HEK293 (cell line): ENCODE results near the gene STAMBPL1.

Source experiments
- CTCF ChIA-PET: fragments of 350-600 bp; formaldehyde crosslinking; extraction: SDS; loops from one replicate; lab custom pipeline; 2021; ENCODE audit warnings: antibody characterized with exemption; lab: Yijun Ruan, JAX
- POLR2A ChIA-PET: fragments of 300-600 bp; formaldehyde crosslinking; extraction: SDS; loops from one replicate; lab custom pipeline; 2020; ENCODE audit warnings: antibody characterized with exemption, inconsistent platforms; lab: Yijun Ruan, JAX
- H3K27ac ChIP-seq: fragments of 200-500 bp; sonication (Bioruptor generic); 2 replicates; pipeline ENCODE4 v1.5.1; 2014; ENCODE audit warnings: low read depth, low read length, control low read depth, inconsistent platforms; ENCODE audit errors: extremely low read depth
- H3K36me3 ChIP-seq, 2 experiments: fragments of 200-500 bp in 1 of 2; sonication (Bioruptor generic) in 1 of 2; 1 replicate in 1 of 2; 2 replicates in 1 of 2; pipeline ENCODE4 v1.5.1; 2014 to 2017; ENCODE audit warnings: inconsistent platforms in 2 of 2, low read length in 2 of 2; ENCODE audit not compliant: control insufficient read depth in 2 of 2, insufficient read depth in 1 of 2
- H3K4me1 ChIP-seq: fragments of 200-500 bp; sonication (Bioruptor generic); 2 replicates; pipeline ENCODE4 v1.5.1; 2014; ENCODE audit warnings: mild to moderate bottlenecking, low read length, inconsistent platforms; ENCODE audit not compliant: control insufficient read depth, insufficient read depth
- H3K4me3 ChIP-seq: 2 replicates; pipeline ENCODE4 v1.5.1; 2011; ENCODE audit warnings: low read depth, mild to moderate bottlenecking, control low read depth, low read length, moderate library complexity
- H3K9me3 ChIP-seq: fragments of 200-500 bp; sonication (Bioruptor generic); 2 replicates; pipeline ENCODE4 v1.5.1; 2014; ENCODE audit warnings: low read depth, low read length, inconsistent platforms; ENCODE audit not compliant: control insufficient read depth, insufficient read depth
- BCL11A ChIP-seq: fragments of 450-650 bp; formaldehyde crosslinking; IDR thresholded peaks from 2 replicates; pipeline ENCODE4 v1.5.1; 2016; ENCODE audit warnings: low read depth, missing biosample characterization, missing genetic modification characterization
- IKZF3 ChIP-seq: fragments of 450-650 bp; IDR thresholded peaks from 2 replicates; pipeline ENCODE4 v1.5.0; 2018; ENCODE audit warnings: missing biosample characterization, mild to moderate bottlenecking, missing genetic modification characterization, moderate library complexity
- KLF1 ChIP-seq: fragments of 450-650 bp; formaldehyde crosslinking; IDR thresholded peaks from 2 replicates; pipeline ENCODE4 v1.5.1; 2016; ENCODE audit warnings: missing biosample characterization, missing genetic modification characterization
- PRDM1 ChIP-seq: fragments of 450-650 bp; formaldehyde crosslinking; IDR thresholded peaks from 2 replicates; pipeline ENCODE4; 2016; ENCODE audit warnings: missing biosample characterization, missing genetic modification characterization
- RBAK ChIP-seq: fragments of 450-650 bp; formaldehyde crosslinking; IDR thresholded peaks from 2 replicates; pipeline ENCODE4 v1.5.1; 2016; ENCODE audit warnings: missing biosample characterization, missing genetic modification characterization
- SCRT1 ChIP-seq: fragments of 450-650 bp; formaldehyde crosslinking; IDR thresholded peaks from 2 replicates; pipeline ENCODE4 v1.5.1; 2016; ENCODE audit warnings: missing biosample characterization, missing genetic modification characterization, borderline replicate concordance
- ZBTB8A ChIP-seq: fragments of 450-650 bp; formaldehyde crosslinking; IDR thresholded peaks from 2 replicates; pipeline ENCODE4 v1.5.1; 2016; ENCODE audit warnings: missing biosample characterization, missing genetic modification characterization
- ZNF155 ChIP-seq: fragments of 450-650 bp; formaldehyde crosslinking; IDR thresholded peaks from 2 replicates; pipeline ENCODE4 v1.5.1; 2016; ENCODE audit warnings: missing biosample characterization, missing genetic modification characterization
- ZNF184 ChIP-seq: fragments of 450-650 bp; IDR thresholded peaks from 2 replicates; pipeline ENCODE4 v1.5.1; 2018; ENCODE audit warnings: missing biosample characterization, mild to moderate bottlenecking, missing genetic modification characterization
- ZNF302 ChIP-seq: fragments of 450-650 bp; formaldehyde crosslinking; IDR thresholded peaks from 2 replicates; pipeline ENCODE4 v1.5.1; 2016; ENCODE audit warnings: missing biosample characterization, missing genetic modification characterization, low read depth
- ZNF350 ChIP-seq: fragments of 450-650 bp; formaldehyde crosslinking; IDR thresholded peaks from 2 replicates; pipeline ENCODE4 v1.5.0; 2017; ENCODE audit warnings: missing biosample characterization, mild to moderate bottlenecking, missing genetic modification characterization
- ZNF391 ChIP-seq: fragments of 450-650 bp; formaldehyde crosslinking; IDR thresholded peaks from 2 replicates; pipeline ENCODE4 v1.5.1; 2016; ENCODE audit warnings: low read depth, missing biosample characterization, missing genetic modification characterization, borderline replicate concordance
- ZNF670 ChIP-seq: fragments of 450-650 bp; formaldehyde crosslinking; IDR thresholded peaks from 2 replicates; pipeline ENCODE4 v1.5.1; 2016; ENCODE audit warnings: missing biosample characterization, missing genetic modification characterization, low read depth
- ZNF776 ChIP-seq: fragments of 450-650 bp; formaldehyde crosslinking; IDR thresholded peaks from 2 replicates; pipeline ENCODE4 v1.5.0; 2017; ENCODE audit warnings: missing biosample characterization, missing genetic modification characterization, borderline replicate concordance
- TF ChIP-seq, protein P1 (sequence below): fragments of 450-650 bp; formaldehyde crosslinking; IDR thresholded peaks from 2 replicates; pipeline ENCODE4 v1.5.1; 2017; ENCODE audit warnings: missing biosample characterization, missing genetic modification characterization
- TF ChIP-seq, protein P2 (sequence below): fragments of 450-650 bp; formaldehyde crosslinking; IDR thresholded peaks from 2 replicates; pipeline ENCODE4 v1.5.1; 2016; ENCODE audit warnings: missing biosample characterization, missing genetic modification characterization
- TF ChIP-seq, protein P3 (sequence below): fragments of 450-650 bp; formaldehyde crosslinking; conservative IDR thresholded peaks from 2 replicates; pipeline ENCODE4 v1.5.1; 2016; ENCODE audit warnings: low read depth, missing biosample characterization, missing genetic modification characterization
- TF ChIP-seq, protein P4 (sequence below): fragments of 450-650 bp; formaldehyde crosslinking; IDR thresholded peaks from 2 replicates; pipeline ENCODE4 v1.5.1; 2017; ENCODE audit warnings: missing biosample characterization, missing genetic modification characterization
- TF ChIP-seq, protein P5 (sequence below): fragments of 450-650 bp; formaldehyde crosslinking; IDR thresholded peaks from 2 replicates; pipeline ENCODE4 v1.5.1; 2017; ENCODE audit warnings: missing biosample characterization, mild to moderate bottlenecking, missing genetic modification characterization, moderate library complexity
- TF ChIP-seq, protein P6 (sequence below): fragments of 450-650 bp; formaldehyde crosslinking; IDR thresholded peaks from 2 replicates; pipeline ENCODE4 v1.5.1; 2016; ENCODE audit warnings: missing biosample characterization, missing genetic modification characterization
- TF ChIP-seq, protein P7 (sequence below): fragments of 450-650 bp; formaldehyde crosslinking; IDR thresholded peaks from 2 replicates; pipeline ENCODE4 v1.5.1; 2016; ENCODE audit warnings: missing biosample characterization, missing genetic modification characterization

Gene STAMBPL1

DNA sequence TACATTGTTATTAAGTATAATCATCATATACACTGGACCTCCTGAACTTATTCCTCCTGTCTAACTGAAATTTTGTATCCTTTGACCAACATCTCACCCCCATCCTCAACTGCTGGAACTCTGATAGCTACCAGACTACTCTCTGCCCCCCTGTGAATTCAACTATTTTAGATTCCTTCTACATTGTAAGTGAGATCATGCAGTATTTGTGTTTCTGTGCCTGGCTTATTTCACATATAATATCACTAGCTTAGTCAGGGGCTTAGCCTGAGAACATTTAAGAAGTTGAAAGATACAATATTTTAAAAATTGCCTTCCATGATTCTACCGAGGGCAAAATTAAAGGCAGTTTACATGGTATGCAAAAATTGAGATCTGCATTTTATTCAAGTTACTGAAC is 26.9 kb downstream of the STAMBPL1 start:
- Histone ChIP-seq H3K27ac (no peak overlapping the region), H3K36me3 (peaks cover 14 to 19% of the 10 kb centered on the region in 2 experiments), H3K4me1 (no peaks in the 10 kb centered on the region), H3K9me3 (no peaks in the 10 kb centered on the region), H3K4me3 (no peak overlapping the region)
- ChIA-PET POLR2A (no interaction called here), CTCF (interaction anchor here (2.2 kb wide), 1 partner anchor 72 kb away, joined by 9 read pairs; no protein-coding TSS in a partner anchor)
- no peak for TF ChIP-seq KLF1 (tag by site-specific recombination)
- no peak for TF ChIP-seq ZNF302 (tag by site-specific recombination)
- no peak for TF ChIP-seq ZNF184 (tag by site-specific recombination)
- TF ChIP-seq RBAK (tag by site-specific recombination) = no peak
- TF ChIP-seq ZNF391 (tag by site-specific recombination) = no peak
- no peak for TF ChIP-seq PRDM1 (tag by site-specific recombination)
- no peak for TF ChIP-seq ZNF670 (tag by site-specific recombination)
- no peak for TF ChIP-seq ZNF776 (tag by site-specific recombination)
- no peak for TF ChIP-seq ZBTB8A (tag by site-specific recombination)
- TF ChIP-seq, protein P1, sequence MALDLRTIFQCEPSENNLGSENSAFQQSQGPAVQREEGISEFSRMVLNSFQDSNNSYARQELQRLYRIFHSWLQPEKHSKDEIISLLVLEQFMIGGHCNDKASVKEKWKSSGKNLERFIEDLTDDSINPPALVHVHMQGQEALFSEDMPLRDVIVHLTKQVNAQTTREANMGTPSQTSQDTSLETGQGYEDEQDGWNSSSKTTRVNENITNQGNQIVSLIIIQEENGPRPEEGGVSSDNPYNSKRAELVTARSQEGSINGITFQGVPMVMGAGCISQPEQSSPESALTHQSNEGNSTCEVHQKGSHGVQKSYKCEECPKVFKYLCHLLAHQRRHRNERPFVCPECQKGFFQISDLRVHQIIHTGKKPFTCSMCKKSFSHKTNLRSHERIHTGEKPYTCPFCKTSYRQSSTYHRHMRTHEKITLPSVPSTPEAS (tag by site-specific recombination) = no peak
- TF ChIP-seq ZNF350 (tag by site-specific recombination) = no peak
- TF ChIP-seq, protein P2, sequence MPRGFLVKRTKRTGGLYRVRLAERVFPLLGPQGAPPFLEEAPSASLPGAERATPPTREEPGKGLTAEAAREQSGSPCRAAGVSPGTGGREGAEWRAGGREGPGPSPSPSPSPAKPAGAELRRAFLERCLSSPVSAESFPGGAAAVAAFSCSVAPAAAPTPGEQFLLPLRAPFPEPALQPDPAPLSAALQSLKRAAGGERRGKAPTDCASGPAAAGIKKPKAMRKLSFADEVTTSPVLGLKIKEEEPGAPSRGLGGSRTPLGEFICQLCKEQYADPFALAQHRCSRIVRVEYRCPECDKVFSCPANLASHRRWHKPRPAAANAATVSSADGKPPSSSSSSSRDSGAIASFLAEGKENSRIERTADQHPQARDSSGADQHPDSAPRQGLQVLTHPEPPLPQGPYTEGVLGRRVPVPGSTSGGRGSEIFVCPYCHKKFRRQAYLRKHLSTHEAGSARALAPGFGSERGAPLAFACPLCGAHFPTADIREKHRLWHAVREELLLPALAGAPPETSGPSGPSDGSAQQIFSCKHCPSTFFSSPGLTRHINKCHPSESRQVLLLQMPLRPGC (tag by site-specific recombination) = no peak
- TF ChIP-seq, protein P3, sequence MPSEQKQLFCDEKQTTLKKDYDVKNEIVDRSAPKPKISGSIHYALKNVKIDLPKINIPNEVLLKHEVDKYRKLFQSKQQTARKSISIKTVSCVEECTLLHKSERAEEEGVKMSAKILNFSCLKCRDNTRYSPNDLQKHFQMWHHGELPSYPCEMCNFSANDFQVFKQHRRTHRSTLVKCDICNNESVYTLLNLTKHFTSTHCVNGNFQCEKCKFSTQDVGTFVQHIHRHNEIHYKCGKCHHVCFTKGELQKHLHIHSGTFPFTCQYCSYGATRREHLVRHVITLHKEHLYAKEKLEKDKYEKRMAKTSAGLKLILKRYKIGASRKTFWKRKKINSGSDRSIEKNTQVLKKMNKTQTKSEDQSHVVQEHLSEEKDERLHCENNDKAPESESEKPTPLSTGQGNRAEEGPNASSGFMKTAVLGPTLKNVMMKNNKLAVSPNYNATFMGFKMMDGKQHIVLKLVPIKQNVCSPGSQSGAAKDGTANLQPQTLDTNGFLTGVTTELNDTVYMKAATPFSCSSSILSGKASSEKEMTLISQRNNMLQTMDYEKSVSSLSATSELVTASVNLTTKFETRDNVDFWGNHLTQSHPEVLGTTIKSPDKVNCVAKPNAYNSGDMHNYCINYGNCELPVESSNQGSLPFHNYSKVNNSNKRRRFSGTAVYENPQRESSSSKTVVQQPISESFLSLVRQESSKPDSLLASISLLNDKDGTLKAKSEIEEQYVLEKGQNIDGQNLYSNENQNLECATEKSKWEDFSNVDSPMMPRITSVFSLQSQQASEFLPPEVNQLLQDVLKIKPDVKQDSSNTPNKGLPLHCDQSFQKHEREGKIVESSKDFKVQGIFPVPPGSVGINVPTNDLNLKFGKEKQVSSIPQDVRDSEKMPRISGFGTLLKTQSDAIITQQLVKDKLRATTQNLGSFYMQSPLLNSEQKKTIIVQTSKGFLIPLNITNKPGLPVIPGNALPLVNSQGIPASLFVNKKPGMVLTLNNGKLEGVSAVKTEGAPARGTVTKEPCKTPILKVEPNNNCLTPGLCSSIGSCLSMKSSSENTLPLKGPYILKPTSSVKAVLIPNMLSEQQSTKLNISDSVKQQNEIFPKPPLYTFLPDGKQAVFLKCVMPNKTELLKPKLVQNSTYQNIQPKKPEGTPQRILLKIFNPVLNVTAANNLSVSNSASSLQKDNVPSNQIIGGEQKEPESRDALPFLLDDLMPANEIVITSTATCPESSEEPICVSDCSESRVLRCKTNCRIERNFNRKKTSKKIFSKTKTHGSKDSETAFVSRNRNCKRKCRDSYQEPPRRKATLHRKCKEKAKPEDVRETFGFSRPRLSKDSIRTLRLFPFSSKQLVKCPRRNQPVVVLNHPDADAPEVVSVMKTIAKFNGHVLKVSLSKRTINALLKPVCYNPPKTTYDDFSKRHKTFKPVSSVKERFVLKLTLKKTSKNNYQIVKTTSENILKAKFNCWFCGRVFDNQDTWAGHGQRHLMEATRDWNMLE (tag by site-specific recombination) = no peak

DNA sequence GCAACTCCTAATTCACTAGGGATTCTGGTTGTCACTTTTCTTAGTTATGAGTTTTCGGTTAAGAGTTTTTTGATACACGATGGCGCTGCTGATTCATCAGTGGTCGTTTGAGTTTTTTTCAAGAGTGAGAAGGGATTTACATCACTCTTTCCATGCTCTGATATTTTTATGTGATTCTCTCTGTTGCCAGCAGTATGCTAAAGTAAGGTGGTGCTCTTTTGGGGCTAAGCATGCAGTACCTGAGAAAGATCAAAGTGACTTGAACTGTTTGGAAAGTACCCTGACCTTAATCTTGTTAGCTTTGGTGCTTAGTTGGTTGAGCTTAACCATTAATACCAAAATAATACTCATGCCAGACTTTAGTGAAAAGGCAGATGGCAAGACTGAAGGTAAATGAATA is 28.1 kb downstream of the STAMBPL1 start:
- Histone ChIP-seq H3K9me3 (no peaks in the 10 kb centered on the region), H3K4me1 (no peaks in the 10 kb centered on the region), H3K36me3 (peaks cover 8 to 14% of the 10 kb centered on the region in 2 experiments), H3K27ac (no peak overlapping the region), H3K4me3 (no peak overlapping the region)
- POLR2A ChIA-PET = no interaction called here
- CTCF ChIA-PET = interaction anchor here (0.6 kb wide), 1 partner anchor 121 kb away, joined by 3 read pairs; no protein-coding TSS in a partner anchor
- no peak for TF ChIP-seq IKZF3
- TF ChIP-seq SCRT1 (tag by site-specific recombination) = no peak
- TF ChIP-seq, protein P4, sequence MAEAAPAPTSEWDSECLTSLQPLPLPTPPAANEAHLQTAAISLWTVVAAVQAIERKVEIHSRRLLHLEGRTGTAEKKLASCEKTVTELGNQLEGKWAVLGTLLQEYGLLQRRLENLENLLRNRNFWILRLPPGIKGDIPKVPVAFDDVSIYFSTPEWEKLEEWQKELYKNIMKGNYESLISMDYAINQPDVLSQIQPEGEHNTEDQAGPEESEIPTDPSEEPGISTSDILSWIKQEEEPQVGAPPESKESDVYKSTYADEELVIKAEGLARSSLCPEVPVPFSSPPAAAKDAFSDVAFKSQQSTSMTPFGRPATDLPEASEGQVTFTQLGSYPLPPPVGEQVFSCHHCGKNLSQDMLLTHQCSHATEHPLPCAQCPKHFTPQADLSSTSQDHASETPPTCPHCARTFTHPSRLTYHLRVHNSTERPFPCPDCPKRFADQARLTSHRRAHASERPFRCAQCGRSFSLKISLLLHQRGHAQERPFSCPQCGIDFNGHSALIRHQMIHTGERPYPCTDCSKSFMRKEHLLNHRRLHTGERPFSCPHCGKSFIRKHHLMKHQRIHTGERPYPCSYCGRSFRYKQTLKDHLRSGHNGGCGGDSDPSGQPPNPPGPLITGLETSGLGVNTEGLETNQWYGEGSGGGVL = no peak
- TF ChIP-seq BCL11A (tag by site-specific recombination) = no peak
- TF ChIP-seq, protein P5, sequence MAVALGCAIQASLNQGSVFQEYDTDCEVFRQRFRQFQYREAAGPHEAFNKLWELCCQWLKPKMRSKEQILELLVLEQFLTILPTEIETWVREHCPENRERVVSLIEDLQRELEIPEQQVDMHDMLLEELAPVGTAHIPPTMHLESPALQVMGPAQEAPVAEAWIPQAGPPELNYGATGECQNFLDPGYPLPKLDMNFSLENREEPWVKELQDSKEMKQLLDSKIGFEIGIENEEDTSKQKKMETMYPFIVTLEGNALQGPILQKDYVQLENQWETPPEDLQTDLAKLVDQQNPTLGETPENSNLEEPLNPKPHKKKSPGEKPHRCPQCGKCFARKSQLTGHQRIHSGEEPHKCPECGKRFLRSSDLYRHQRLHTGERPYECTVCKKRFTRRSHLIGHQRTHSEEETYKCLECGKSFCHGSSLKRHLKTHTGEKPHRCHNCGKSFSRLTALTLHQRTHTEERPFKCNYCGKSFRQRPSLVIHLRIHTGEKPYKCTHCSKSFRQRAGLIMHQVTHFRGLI (tag by site-specific recombination) = no peak
- TF ChIP-seq, protein P6, sequence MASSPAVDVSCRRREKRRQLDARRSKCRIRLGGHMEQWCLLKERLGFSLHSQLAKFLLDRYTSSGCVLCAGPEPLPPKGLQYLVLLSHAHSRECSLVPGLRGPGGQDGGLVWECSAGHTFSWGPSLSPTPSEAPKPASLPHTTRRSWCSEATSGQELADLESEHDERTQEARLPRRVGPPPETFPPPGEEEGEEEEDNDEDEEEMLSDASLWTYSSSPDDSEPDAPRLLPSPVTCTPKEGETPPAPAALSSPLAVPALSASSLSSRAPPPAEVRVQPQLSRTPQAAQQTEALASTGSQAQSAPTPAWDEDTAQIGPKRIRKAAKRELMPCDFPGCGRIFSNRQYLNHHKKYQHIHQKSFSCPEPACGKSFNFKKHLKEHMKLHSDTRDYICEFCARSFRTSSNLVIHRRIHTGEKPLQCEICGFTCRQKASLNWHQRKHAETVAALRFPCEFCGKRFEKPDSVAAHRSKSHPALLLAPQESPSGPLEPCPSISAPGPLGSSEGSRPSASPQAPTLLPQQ (tag by site-specific recombination) = no peak
- TF ChIP-seq ZNF155 (tag by site-specific recombination) = no peak
- TF ChIP-seq, protein P7, sequence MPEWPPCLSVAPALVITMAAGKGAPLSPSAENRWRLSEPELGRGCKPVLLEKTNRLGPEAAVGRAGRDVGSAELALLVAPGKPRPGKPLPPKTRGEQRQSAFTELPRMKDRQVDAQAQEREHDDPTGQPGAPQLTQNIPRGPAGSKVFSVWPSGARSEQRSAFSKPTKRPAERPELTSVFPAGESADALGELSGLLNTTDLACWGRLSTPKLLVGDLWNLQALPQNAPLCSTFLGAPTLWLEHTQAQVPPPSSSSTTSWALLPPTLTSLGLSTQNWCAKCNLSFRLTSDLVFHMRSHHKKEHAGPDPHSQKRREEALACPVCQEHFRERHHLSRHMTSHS (tag by site-specific recombination) = no peak
- no peak for TF ChIP-seq RBAK (tag by site-specific recombination)
